Testis (tissue), 3 donors: Measurements from ENCODE around the gene LAMB4. TPM values are rescaled to one million over a fixed set of nuclear protein-coding genes. Genes with fewer than 3 reads are reported as not detected.

Experiments used
- DNase-seq: peaks from one replicate; pipeline ENCODE4 v3.0.0-alpha.2; 2019
- H3K27ac ChIP-seq, 2 donors: fragments of 200-600 bp; sonication (generic); one replicate each; pipeline ENCODE4 v1.5.1; 2019
- H3K27me3 ChIP-seq: fragments of 200-600 bp; sonication (generic); one replicate; pipeline ENCODE4 v1.5.1; 2019
- H3K36me3 ChIP-seq: fragments of 200-600 bp; sonication (generic); one replicate; pipeline ENCODE4 v1.5.1; 2017; ENCODE audit warnings: low read depth; ENCODE audit errors: missing control alignments
- H3K4me1 ChIP-seq: fragments of 200-600 bp; sonication (generic); one replicate; pipeline ENCODE4 v1.5.1; 2019
- H3K4me3 ChIP-seq, 2 donors: fragments of 200-600 bp; sonication (generic); one replicate each; pipeline ENCODE4 v1.5.1; 2017 to 2019
- H3K9me3 ChIP-seq: fragments of 200-600 bp; sonication (generic); one replicate; pipeline ENCODE4 v1.5.1; 2017
- CTCF ChIP-seq, 3 experiments: fragments of 450-650 bp in 2 of 3; fragments of 200-600 bp in 1 of 3; sonication (generic) in 1 of 3; IDR thresholded peaks; one replicate each; pipeline ENCODE4 v1.5.1; 2016 to 2019; ENCODE audit warnings: antibody characterized with exemption in 3 of 3, mild to moderate bottlenecking in 2 of 3, moderate library complexity in 1 of 3
- POLR2A ChIP-seq: fragments of 450-650 bp; IDR thresholded peaks from one replicate; pipeline ENCODE4 v1.6.1; 2017; ENCODE audit warnings: antibody characterized with exemption, mild to moderate bottlenecking, moderate library complexity
- WGBS, 2 donors: methylation state at CpG; one replicate each; pipeline ENCODE4 v1.1.5; 2018; 5-methylcytosine and 5-hydroxymethylcytosine counted together
- intact Hi-C: fragments of 100-400 bp; cut with DNase I; formaldehyde crosslinking; loops from one replicate; pipeline ENCODE4 v1.15.1; 2023; ENCODE audit warnings: low total_unique reads
- polyA plus RNA-seq: library from polyadenylated mRNA; stranded (reverse); fragments of 350-450 nt; fragmentation: Illumina TruSeq; extraction: RNeasy Lipid Tissue Mini Kit (QIAGEN cat#74804); gene quantifications from one replicate; pipeline ENCODE4 v1.2.3, GENCODE V29; 2014; ENCODE audit warnings: low read depth, low replicate concordance; ENCODE audit not compliant: insufficient read depth
- total RNA-seq, 2 donors: library from RNA; depleted of rRNA; stranded (reverse); fragments of >200 nt; gene quantifications; one replicate each; pipeline ENCODE4 v1.2.3, GENCODE V29; 2016

Gene LAMB4
- total and polyA plus RNA-seq, 3 donors from 2014 or later = 2.8 to 3.1 (median 3.0) TPM

- Histone ChIP-seq H3K27me3 (no peaks in the 10 kb centered on the region), H3K36me3 (no peaks in the 10 kb centered on the region), H3K4me1 (no peaks in the 10 kb centered on the region), H3K27ac (no peak overlapping the region), H3K9me3 (no peaks in the 10 kb centered on the region), H3K4me3 (no peak overlapping the region)
- TF ChIP-seq CTCF (IDR thresholded peaks at IDR 0.05) = no peak
- no peak for TF ChIP-seq POLR2A
- WGBS, 2 donors = 63 to 65% methylated on average over 6 of the region's 6 CpGs
- no peak for DNase-seq
- intact Hi-C loops = no loop called here
Observed at GRCh38 chr7:108142675-108143259, 12.6 kb upstream of the LAMB4 start.

- WGBS, 2 donors = 91 to 94% methylated on average over 4 of the region's 4 CpGs
- no peaks in the 10 kb centered on the region for H3K27me3 ChIP-seq
- no peak overlapping the region for H3K4me3 ChIP-seq
- no peak for DNase-seq
- H3K27ac ChIP-seq = no peak overlapping the region
- H3K9me3 ChIP-seq = no peaks in the 10 kb centered on the region
- intact Hi-C loops = no loop called here
- TF ChIP-seq POLR2A (no peak), CTCF (IDR thresholded peaks at IDR 0.05) (no peak)
- H3K36me3 ChIP-seq = no peaks in the 10 kb centered on the region
- no peaks in the 10 kb centered on the region for H3K4me1 ChIP-seq
Observed at GRCh38 chr7:108142180-108142579, 12.0 kb upstream of the LAMB4 start.

GRCh38 chr7:108140671-108141070, 10.5 kb upstream of the LAMB4 start:
- Histone ChIP-seq H3K27me3 (no peaks in the 10 kb centered on the region), H3K36me3 (no peaks in the 10 kb centered on the region), H3K9me3 (no peaks in the 10 kb centered on the region), H3K27ac (no peak overlapping the region), H3K4me1 (no peaks in the 10 kb centered on the region), H3K4me3 (no peak overlapping the region)
- DNase-seq = no peak
- intact Hi-C loops = no loop called here
- TF ChIP-seq CTCF (IDR thresholded peaks at IDR 0.05) (no peak), POLR2A (no peak)

GRCh38 chr7:108138911-108139310, 8.8 kb upstream of the LAMB4 start:
- no peaks in the 10 kb centered on the region for H3K36me3 ChIP-seq
- no peak for DNase-seq
- H3K27me3 ChIP-seq = no peaks in the 10 kb centered on the region
- intact Hi-C loops = no loop called here
- TF ChIP-seq CTCF (IDR thresholded peaks at IDR 0.05) = no peak
- TF ChIP-seq POLR2A = no peak
- no peak overlapping the region for H3K27ac ChIP-seq
- H3K4me3 ChIP-seq = no peak overlapping the region
- H3K9me3 ChIP-seq = no peaks in the 10 kb centered on the region
- no peaks in the 10 kb centered on the region for H3K4me1 ChIP-seq

- DNase-seq = no peak
- no peaks in the 10 kb centered on the region for H3K36me3 ChIP-seq
- WGBS, 2 donors = 85 to 90% methylated on average over 4 of the region's 4 CpGs
- TF ChIP-seq POLR2A = no peak
- TF ChIP-seq CTCF (IDR thresholded peaks at IDR 0.05) = no peak
- no peaks in the 10 kb centered on the region for H3K9me3 ChIP-seq
- no peak overlapping the region for H3K27ac ChIP-seq
- H3K4me1 ChIP-seq = no peaks in the 10 kb centered on the region
- no peaks in the 10 kb centered on the region for H3K27me3 ChIP-seq
- intact Hi-C loops = no loop called here
- no peak overlapping the region for H3K4me3 ChIP-seq
Observed at GRCh38 chr7:108137993-108138392, 7.8 kb upstream of the LAMB4 start.
